OCI-LY1 (cell line): ENCODE results near the gene CFAP206.

Experiments used
- CTCF ChIP-seq: fragments of 200-600 bp; sonication (generic), shearing (Covaris generic); IDR thresholded peaks from 2 replicates; pipeline ENCODE4 v1.5.1; 2017; ENCODE audit warnings: mild to moderate bottlenecking, antibody characterized with exemption, low read length, moderate library complexity, mixed read lengths
- EZH2 ChIP-seq: fragments of 200-600 bp; sonication (generic), shearing (Covaris generic); IDR thresholded peaks from 2 replicates; pipeline ENCODE4 v1.8.0; 2017; ENCODE audit warnings: borderline replicate concordance, mixed run types, mild to moderate bottlenecking, antibody characterized with exemption, low read length, moderate library complexity, mixed read lengths

DNA sequence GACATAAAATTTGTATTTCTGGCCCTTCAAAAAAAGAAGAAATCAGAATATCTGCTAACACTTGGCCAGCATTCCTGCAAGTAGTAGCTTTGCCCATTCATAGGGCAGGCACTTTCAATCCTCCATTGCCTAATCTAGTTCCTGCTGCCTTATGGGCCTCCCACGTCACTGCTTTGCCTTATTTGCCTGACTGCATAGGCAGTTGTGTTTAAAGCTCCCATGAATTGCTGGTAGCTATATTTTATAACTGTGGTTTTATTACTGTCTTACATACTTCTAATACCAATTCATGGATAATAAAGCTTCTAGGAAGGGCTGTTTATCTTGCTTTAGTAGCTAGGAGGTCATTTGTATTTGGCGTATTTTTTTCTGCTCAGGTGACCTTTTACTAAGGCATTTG is 57.3 kb downstream of the CFAP206 start:
- TF ChIP-seq CTCF, result no peak
- TF ChIP-seq EZH2, result no peak
